ENCODE measurements around the gene TYMP.

- no peak for TF ChIP-seq EZH2phosphoT487 (IDR thresholded peaks at IDR 0.05; ENCODE audit: low read length)
- TF ChIP-seq CTCF (IDR thresholded peaks at IDR 0.05; ENCODE audit: low read length) = no peak
Observed at GRCh38 chr22:50550395-50550794, 20.6 kb upstream of the TYMP start.
